Rectal smooth muscle tissue (tissue), 1 donor: ENCODE results near the gene UCN.

ENCODE experiments used
- H3K27ac ChIP-seq: one replicate; pipeline ENCODE4 v1.7.0; 2013; ENCODE audit warnings: low read depth, low read length, inconsistent platforms
- H3K27me3 ChIP-seq: one replicate; pipeline ENCODE4 v1.7.0; 2013; ENCODE audit warnings: low read length; ENCODE audit not compliant: control insufficient read depth, insufficient read depth
- H3K36me3 ChIP-seq: one replicate; pipeline ENCODE4 v1.7.0; 2013; ENCODE audit warnings: low read length; ENCODE audit not compliant: control insufficient read depth, insufficient read depth
- H3K4me1 ChIP-seq: one replicate; pipeline ENCODE4 v1.7.0; 2013; ENCODE audit warnings: low read length; ENCODE audit not compliant: control insufficient read depth, insufficient read depth
- H3K4me3 ChIP-seq: one replicate; pipeline ENCODE4 v1.7.0; 2013; ENCODE audit warnings: low read length
- H3K9ac ChIP-seq: one replicate; pipeline ENCODE4 v1.7.0; 2013; ENCODE audit warnings: low read length

UCN gene

DNA sequence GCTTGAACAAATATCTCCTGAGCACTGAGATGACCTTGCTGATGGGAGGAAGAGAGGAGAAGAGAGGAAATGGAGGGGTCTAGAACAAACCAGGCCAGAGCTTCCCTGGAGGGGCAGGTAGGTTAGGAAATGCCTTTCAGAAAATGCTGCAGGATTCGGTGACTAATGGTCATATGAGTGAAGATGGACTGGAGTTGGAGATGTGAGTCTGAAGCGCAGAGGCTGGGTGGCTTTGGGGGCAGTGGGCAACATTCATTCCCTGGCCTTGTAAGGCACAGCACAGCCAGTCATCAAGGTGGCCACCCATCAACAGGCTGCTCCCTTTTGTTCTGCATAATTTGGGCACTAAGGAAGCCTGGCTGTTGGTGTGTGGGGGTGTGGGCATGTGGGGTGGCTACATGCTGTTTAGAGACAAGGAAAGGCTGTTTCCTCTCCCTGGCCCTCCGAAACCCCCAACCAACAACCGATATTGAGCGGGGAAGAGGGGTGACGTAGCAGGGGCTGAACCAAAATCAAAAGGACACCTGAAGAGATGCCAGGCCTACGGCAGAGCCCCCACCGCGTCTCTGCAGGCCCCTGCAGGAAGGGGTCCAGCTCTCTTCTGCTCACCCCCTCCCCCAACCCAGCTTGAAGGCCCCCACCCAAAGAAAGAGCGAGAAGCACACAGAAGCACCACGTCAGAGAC lies 46.9 kb downstream of the UCN start:
- Histone ChIP-seq H3K9ac (no peak overlapping the region), H3K4me1 (no peaks in the 10 kb centered on the region), H3K27me3 (peaks cover 47% of the 10 kb centered on the region), H3K4me3 (no peak overlapping the region), H3K27ac (no peak overlapping the region), H3K36me3 (no peaks in the 10 kb centered on the region)

DNA sequence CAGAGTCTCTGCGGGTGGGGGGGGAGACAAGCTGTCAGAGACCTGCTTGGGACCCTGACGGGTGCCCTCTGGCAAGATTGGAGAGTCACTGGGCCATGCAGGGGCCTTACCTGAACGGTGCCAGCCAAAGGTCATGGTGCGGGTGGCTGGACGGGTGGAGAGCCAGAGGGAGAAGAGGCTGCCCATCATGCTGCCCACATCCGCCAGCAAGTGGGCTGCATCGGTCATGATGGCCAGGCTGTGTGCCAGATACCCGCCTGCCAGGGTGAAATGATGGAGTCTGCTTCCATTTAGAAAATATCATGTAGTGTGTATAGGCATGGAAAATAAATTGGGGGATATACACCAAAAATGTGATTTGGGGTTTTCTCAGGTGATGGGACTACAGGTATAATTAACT lies 50.2 kb downstream of the UCN start:
- Histone ChIP-seq H3K9ac (no peak overlapping the region), H3K4me1 (no peaks in the 10 kb centered on the region), H3K36me3 (no peaks in the 10 kb centered on the region), H3K27me3 (peaks cover 32% of the 10 kb centered on the region), H3K4me3 (no peak overlapping the region), H3K27ac (no peak overlapping the region)
